ENCODE data around the gene CCNG1.
"Not testable (repeated sequence)": the region's sequence is repeated elsewhere in the genome, so short reads cannot be mapped to it uniquely, and the experiment has no call there.

The CCNG1 gene

DNA sequence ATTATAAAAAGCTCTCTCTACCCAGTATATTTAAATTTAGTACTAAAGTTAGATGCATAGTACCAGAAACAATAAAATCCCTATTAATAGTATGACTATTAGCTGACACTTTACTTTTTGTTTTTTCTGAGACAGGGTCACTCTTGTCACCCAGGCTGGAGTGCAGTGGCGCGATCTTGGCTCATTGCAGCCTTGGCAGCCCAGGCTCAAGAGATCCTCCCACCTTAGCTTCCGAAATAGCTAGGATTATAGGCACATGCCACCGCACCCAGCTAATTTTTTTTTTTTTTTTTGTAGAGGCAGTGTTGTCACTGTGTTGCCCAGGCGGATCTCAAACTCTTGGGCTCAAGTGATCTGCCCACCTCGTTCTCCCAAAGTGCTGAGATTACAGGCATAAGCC is 8.0 kb downstream of the CCNG1 start:
- no peak for DNase-seq

DNA sequence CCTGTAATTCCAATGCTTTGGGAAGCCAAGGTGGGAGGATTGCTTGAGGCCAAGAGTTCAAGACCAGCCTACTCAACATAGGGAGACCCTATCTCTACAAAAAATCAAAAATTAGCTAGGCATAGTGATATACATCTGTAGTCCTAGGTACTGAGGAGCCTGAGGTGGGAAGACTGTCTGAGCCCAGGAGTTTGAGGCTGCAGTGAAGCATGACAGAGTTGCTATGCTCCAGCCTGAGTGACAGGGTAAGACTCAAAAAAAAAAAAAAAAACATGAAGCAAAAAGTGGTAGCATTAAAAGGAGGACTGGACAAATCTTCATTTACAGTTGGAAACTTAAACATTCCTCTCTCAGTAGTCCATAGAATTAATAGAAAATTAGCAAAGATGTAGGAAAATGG is 9.8 kb downstream of the CCNG1 start:
- DNase-seq = no peak

DNA sequence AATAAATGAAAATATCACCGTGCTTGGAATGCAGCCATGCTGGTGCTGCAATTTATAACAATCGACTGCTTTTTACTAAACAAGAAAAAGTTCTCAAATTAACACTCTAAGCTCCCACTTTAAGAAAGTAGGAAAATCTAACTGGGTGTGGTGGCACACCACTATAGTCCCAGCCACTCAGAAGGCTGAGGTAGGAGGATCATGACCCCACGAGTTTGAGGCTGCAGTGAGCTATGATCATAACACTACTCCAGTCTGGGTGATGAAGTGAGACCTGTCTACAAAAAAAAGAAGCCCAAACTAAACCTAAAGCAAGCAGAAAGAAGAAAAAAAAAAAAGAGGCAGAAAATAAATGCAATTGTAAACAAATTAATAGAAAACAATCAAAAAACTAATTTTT is 10.5 kb downstream of the CCNG1 start:
- no peak for DNase-seq

DNA sequence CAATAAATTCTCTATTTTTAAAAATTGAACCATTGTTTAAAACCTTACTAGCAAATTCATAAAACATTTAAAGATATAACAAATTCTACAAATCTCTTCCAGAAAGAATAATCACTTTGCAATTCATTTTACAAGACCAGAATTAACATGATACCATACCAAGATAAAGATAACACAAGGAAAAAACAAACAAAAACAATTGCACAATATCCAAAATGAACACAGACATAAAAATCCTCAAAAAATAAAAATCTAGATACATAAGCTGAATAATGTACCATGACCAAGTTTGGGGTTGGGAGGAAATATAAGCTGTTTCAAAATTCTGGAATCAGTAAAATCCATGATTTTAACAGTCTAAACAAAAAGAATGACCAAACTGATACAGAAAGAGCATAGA is 11.1 kb downstream of the CCNG1 start:
- no peak for DNase-seq

DNA sequence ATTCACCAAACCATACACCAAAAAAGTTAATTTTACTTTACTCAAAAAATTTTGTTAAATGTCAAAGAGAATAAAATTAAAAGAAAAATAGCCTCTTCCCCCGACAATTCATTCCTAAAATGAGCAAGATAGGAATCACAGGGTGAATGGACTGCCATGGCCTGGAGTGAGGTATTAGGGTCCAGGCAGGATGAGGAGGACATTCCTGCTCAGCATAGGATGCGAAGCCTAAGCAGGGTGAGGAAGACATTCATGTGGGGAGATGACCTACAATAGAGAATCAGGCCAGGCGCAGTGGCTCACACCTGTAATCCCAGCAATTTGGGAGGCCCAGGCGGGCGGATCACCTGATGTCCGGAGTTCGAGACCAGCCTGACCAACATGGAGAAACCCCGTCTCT is 14.1 kb downstream of the CCNG1 start:
- no peak for DNase-seq

DNA sequence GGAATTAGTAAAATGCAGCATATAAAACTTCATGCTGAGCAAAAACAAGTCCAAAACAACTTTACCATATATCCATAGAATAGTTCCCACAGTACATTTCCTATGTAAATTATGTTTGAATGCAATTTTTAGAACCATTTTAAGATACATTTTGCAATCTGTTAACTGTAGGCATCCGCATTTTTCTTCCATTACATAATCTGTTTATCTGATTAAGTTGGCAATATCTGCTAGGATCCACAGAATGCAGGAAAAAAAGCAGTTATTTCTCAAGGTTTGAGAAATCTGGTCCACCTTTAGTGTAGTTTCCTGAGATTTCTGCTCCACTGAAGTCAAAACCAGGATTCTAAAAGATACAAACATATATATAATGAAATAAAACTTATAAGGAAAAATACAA is 16.3 kb downstream of the CCNG1 start:
- no peak for DNase-seq

DNA sequence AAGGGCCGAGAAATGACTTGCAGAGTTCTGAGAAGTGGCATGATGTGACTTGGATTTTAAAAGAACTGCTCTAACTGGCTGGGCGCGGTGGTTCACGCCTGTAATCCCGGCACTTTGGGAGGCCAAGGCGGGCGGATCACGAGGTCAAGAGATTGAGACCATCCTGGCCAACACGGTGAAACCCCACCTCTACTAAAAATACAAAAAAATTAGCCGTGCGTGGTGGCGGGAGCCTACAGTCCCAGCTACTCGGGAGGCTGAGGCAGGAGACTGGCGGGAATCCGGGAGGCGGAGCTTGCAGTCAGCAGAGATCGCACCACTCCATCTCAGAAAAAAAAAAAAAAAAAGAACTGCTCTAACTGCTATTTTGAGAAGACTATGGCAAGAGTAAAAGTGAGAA is 18.0 kb downstream of the CCNG1 start:
- not testable (repeated sequence) for DNase-seq

DNA sequence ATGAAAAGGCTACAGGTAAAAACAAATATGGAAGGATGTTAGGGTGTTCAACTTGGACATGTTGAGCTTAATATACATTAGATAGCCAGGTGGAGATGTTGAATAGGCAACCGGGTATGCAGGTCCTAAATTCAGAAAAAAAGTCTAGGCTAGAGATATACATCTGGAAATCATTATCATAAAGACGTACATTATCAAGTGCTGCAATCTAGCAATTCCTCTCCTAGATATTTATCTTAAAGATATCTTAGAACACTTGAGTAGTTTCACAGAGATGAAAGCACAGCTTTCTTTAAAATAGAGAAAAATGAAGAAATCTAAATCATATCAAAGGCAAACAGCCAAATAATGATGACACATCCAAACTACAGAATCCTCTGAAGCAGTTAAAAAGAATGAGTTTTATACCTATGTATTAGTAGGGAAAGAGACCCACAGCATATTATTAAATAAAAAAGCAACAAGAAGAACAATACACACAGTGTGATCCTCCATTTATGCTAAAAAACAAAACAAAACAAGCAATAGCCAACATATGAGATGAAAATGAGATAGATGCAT is 18.7 kb downstream of the CCNG1 start:
- DNase-seq = no peak

DNA sequence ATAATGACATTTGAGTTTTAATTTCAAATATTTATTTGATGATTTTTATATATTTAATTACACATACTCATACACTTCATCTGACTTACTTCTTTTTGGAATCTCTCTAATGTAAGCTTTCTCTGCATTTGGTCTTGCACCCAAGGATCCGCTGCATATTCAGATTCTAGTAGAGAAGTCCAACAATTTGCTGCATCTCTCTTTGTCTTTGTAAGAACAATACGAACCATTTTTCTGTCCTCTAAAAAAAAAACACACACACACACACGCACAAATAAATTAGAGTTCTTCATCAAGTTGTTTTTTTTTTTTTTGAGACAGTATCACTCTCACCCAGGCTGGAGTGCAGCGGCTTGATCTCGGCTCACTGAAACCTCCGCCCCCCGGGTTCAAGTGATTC is 19.4 kb downstream of the CCNG1 start:
- no peak for DNase-seq

DNA sequence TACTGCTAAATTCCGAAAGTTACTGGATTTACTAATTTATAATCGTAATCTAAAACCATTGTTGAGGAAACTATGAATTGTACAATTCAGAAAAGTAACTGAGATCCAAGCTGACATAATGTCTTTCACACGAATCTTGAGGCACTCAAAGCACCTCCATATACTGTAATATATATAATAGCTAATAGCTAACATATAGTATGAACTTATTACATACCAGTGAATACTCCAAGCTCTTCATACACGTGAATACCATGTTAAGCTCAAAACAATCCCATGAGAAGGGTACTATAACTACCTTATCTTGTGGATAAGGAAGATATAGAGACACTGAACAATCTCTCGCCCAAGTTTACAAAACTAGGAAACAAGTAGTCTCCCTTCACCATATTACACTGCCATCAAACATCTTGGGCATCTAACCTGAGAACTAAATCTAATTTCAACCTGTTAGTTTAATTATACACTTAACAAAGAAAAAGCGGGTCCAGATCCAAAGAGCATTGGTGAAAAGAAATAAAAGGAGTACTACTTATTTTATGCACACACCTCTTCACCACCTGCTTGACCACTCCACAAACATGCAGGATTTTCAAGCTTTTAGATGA is 21.5 kb downstream of the CCNG1 start:
- DNase-seq = no peak

DNA sequence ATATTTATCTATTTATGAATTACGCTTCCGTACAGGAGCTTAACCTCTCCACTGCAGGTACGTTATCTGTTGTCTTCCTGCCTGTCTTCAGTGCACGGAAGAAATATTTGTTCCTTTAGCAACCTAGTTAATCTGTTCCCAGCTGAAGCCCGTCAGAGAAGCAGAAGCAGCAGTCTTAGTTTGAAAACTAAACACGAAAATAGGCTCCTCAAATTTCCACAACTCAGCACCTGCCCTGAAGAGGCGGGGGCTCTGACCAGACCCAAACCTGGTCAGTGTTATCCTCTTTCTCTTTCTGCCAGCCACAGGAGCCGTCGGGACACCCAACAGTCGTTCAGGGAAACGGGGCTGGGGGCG is 22.0 kb downstream of the CCNG1 start:
- no peak for DNase-seq

DNA sequence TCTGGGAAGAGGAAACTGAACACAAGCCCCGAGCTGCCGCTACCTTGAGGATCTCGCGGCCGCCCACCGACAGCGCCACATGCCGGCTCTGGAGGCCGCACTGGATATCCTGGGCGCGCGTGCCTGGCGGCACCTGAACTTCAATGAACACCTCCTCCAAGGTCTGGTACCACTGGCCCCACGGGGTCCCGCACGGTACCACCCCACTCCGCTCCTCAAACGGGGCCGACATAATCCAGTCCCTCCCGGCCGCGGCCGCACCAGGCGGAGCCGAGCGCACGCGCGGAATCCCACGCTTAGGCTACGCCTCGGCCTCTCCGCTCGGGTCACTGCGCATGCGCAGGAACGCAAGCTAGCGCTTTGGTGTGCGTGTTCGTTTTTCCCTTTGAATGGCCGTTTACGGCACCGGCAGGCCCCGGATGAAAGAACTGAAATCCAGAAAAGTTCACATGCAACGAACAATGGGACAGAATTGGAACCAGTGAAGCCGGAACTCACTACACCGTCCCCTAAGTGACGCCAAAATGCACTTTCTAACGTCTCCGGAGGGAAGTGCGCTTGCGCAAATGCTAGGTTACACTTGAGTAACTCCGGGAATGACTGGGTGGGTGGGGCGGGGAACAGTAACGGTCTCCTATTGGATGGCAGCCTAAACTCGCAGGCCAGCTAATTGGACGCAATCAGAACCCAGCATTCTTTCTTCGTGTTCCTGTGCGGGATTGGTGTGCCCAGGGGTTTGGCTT is 22.6 kb downstream of the CCNG1 start, which contains the start of gene NUDCD2:
TSS of gene NUDCD2 (minus strand) at position 284 of the 743 bp plus-strand sequence. CDS start at position 232, 52 bp downstream.
- peak; percentile 99 for DNase-seq

DNA sequence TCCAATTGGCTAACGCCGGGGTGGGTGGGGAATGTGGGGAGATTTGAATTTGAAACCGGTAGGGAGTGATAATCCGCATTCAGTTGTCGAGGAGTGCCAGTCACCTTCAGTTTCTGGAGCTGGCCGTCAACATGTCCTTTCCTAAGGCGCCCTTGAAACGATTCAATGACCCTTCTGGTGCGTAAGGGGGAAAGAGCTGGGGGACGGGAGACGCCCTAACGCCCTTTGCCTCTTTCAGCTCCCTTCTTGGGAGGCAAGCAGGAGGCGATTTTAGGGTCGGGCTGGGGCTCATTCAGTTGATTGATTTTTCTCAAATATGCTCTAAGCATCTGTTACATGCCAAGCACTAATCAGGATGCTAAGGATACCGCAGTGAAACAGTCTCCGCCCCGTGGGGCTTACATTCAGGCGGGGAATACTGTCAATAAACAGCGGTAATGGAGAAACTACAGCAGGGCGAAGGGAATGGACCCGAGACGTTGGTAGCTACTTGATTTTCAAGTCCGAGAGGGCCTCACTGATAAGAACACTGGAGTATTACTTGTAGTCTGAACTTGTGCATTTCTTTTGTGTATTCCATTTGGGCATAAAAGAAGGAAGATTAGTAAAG is 23.3 kb downstream of the CCNG1 start, which contains the start of gene HMMR:
TSS of gene HMMR (plus strand) at position 71 of the 610 bp plus-strand sequence. CDS start at position 132, 61 bp downstream.
- no peak for DNase-seq

DNA sequence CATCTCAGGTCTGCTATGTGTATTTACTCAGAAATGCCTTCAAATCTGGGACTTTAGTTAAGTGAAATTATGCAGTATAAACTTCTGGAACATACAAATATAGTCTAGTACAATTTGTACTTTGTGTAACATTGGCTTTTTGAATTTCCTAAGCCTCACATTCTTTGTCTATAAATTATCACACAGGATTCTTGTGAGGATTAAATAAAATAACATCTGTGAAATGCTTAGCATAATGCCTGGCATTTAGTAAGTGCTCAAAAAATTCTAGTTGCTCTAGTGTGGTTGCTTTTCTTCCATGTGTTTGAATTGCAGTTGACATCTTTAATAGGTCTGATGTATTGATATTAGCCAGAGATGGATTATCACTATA is 25.7 kb downstream of the CCNG1 start:
- DNase-seq = no peak

DNA sequence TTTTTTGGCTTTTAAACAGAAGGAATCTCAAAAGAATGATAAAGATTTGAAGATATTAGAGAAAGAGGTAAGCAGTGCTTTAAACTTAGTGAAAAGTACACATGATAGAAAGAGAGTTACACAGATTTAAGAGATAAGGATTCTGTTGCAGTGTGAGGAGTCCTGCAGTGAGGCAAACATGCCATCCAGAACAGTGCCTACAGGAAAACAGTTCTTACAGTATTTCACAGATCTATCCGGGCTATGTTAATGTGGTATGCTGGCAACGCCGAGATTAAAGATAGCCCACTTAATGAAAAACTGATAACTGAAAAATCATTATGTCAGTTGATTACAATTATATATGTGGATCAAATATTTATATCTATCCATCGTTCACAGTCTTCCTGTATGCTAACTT is 30.3 kb downstream of the CCNG1 start:
- no peak for DNase-seq

DNA sequence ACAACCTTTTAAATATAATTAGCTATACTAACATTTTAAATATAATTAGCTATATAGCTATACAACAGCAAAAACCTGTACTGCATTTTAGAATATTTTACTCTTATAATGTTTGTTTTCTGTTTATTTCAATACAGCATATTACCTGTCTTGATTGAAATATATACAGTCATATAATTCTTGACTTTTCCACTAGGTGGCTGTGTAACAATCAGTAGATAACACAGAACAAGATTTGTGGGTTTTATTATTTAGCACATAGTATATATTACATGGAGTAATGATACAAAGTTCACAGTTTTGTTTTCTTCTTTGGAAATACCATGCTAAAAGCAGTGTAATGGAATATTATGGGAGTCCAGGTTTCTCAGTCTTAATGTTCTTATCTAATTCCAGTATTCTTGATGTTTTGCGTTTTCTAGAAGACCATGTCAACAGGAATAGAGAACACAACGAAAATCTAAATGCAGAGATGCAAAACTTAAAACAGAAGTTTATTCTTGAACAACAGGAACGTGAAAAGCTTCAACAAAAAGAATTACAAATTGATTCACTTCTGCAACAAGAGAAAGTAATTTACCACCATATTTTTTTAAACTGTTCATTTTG is 36.3 kb downstream of the CCNG1 start:
- no peak for DNase-seq

DNA sequence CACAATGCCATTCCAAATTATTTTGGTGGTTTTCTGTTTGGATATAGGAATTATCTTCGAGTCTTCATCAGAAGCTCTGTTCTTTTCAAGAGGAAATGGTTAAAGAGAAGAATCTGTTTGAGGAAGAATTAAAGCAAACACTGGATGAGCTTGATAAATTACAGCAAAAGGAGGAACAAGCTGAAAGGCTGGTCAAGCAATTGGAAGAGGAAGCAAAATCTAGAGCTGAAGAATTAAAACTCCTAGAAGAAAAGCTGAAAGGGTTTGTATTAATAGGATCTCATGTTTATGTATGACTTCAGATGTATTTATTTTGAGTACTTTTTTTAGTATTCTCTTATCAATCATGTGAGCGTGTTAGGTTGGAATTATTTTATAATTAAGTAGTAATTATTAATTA is 38.0 kb downstream of the CCNG1 start:
- no peak for DNase-seq

DNA sequence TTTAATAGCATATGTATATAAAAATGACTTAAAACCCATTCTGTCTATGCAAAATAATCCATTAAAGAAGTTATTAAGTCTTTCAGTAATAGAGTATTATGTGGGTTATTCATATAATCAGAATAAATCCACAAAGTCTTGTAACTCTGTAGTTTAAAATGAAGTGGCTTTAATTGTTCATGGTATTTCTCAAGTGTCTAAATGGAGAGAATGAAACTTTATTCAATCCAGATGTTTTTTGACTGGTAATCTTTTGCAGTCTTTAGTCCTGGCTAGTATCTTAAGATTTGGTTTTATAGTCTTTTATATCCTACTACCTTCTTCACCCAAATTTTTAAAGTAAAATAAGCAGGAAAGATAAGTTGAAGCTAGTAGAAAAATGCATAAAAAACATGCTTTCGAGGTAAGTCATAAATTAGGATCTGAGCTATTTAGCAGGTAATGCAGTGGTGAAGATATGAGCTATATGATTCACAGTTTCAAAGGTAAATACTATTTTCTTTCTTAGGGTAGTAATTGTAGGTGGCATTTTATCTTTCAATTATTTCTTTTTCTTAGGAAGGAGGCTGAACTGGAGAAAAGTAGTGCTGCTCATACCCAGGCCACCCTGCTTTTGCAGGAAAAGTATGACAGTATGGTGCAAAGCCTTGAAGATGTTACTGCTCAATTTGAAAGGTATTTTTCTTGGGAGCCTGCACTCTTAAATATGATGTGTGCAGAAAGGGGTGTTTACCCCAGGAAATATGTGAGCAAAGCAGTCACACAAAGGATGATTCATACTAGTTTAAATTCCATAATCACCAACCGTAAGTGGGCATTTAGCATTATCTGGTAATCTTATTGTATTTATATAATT is 41.0 kb downstream of the CCNG1 start:
- DNase-seq = peak; percentile 19

DNA sequence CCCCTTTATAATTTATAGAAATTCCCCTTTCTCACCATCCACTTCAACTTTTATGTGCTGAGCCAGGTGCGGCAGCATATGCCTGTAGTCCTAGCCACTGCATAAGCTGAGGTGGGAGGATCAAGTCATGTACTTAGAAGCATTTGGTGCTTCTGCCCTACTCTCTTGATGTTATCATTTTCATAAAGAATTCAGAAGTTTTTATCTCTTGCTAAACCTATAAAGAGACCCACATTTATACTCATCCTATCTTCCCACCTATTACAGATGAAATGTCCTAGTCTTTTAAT is 41.5 kb downstream of the CCNG1 start:
- no peak for DNase-seq

DNA sequence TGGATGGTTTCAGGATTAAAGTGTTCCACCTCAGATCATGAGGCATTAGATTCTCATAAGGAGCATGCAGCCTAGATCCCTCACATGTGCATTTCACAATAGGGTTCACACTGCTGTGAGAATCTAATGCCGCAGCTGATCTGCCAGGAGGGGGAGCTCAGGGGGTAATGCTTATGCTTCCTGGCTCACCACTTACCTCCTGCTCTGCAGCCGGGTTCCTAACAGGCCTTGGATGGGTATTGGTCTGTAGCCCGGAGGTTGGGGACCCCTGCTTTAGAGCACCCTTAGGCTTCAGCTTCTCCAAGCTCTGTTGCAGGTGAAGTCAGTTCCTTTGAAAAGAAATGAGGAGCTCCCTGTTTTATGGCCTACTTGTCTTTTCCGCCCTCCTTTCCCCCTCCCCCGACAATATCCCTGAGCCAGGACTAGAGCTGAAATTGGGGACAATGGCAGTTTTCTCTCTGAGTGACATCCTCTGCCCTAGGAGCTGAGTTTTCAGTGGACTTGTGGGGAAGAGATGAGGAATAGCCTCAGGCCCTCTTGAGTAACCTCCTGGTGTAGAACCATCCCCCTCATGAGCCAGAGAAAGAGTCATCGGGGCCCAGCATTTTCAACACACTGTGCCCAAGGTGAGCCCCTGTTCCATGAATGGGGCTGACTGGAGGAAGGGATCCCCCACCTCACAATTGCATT is 51.8 kb downstream of the CCNG1 start:
- DNase-seq = peak; percentile 17

DNA sequence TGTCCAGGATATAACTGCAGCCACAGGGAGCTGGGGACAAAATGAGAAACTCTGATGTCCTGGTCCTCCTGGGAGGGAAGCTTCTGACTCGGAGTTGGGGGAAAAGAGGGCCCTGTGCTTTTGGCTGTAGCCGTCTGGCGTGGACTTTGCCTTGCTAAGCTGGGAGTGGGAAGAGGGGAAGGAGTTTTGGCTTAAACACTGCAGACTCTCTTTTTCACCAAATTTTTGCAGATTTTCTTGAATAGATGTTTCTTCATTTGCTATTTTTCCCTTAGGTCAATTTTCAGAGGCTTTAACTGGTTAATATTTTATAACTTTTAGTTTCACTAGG is 52.3 kb downstream of the CCNG1 start:
- DNase-seq = no peak
